GM18951 (cell line): ENCODE measurements around the gene TNIP1.

Experiments
- POLR2A ChIP-seq: IDR thresholded peaks from 4 replicates; pipeline ENCODE4 v1.6.1; 2011; ENCODE audit warnings: mild to moderate bottlenecking; ENCODE audit not compliant: insufficient read length, insufficient read depth; ENCODE audit errors: extremely low read depth
- in situ Hi-C: fragments of 300-500 bp; cut with MboI; formaldehyde crosslinking; loops from one replicate; pipeline ENCODE4 v1.12.0; 2022; ENCODE audit warnings: low sequenced_read_pairs, mixed read lengths, inconsistent platforms; ENCODE audit not compliant: unreplicated experiment

The TNIP1 gene

GRCh38 chr5:151115272-151115905, 34.6 kb upstream of the TNIP1 start:
- no peak for TF ChIP-seq POLR2A
- in situ Hi-C loops, result loop anchor here (5.0 kb wide), 1 partner anchor 63 kb away; no protein-coding TSS in a partner anchor

GRCh38 chr5:151113651-151114050, 32.8 kb upstream of the TNIP1 start:
- in situ Hi-C loops, result no loop called here
- no peak for TF ChIP-seq POLR2A

- no peak for TF ChIP-seq POLR2A
- in situ Hi-C loops, result no loop called here
Observed at GRCh38 chr5:151110992-151111391, 30.2 kb upstream of the TNIP1 start.

- in situ Hi-C loops, result no loop called here
- no peak for TF ChIP-seq POLR2A
Observed at GRCh38 chr5:151110122-151110681, 29.4 kb upstream of the TNIP1 start.

GRCh38 chr5:151108566-151108965, 27.7 kb upstream of the TNIP1 start:
- no peak for TF ChIP-seq POLR2A
- in situ Hi-C loops, result no loop called here

GRCh38 chr5:151107738-151108520, 27.1 kb upstream of the TNIP1 start:
- in situ Hi-C loops, result no loop called here
- TF ChIP-seq POLR2A, result no peak

- TF ChIP-seq POLR2A, result no peak
Observed at GRCh38 chr5:151107084-151107483, 26.2 kb upstream of the TNIP1 start.

GRCh38 chr5:151106509-151106908, 25.7 kb upstream of the TNIP1 start:
- no peak for TF ChIP-seq POLR2A
- in situ Hi-C loops, result no loop called here

More at GRCh38 chr5:151107084-151107483, 26.2 kb upstream of the TNIP1 start:
- in situ Hi-C loops, result no loop called here

- in situ Hi-C loops, result no loop called here
- no peak for TF ChIP-seq POLR2A
Observed at GRCh38 chr5:151106043-151106442, 25.2 kb upstream of the TNIP1 start.

- in situ Hi-C loops, result no loop called here
- TF ChIP-seq POLR2A, result no peak
Observed at GRCh38 chr5:151105561-151105960, 24.7 kb upstream of the TNIP1 start.

GRCh38 chr5:151104795-151105194, 24.0 kb upstream of the TNIP1 start:
- no peak for TF ChIP-seq POLR2A
- in situ Hi-C loops, result no loop called here

- in situ Hi-C loops, result no loop called here
- TF ChIP-seq POLR2A, result no peak
Observed at GRCh38 chr5:151101746-151102145, 20.9 kb upstream of the TNIP1 start.

- TF ChIP-seq POLR2A, result no peak
- in situ Hi-C loops, result no loop called here
Observed at GRCh38 chr5:151101151-151101550, 20.3 kb upstream of the TNIP1 start.

- no peak for TF ChIP-seq POLR2A
- in situ Hi-C loops, result no loop called here
Observed at GRCh38 chr5:151100681-151101080, 19.8 kb upstream of the TNIP1 start.
